Nucleus accumbens (tissue), 56 donors: Measurements from ENCODE around the gene FIBCD1.

ENCODE experiments used
- DNase-seq, 56 donors: peaks; one replicate each; lab custom pipeline; 2025; lab: John Stamatoyannopoulos, UW

The FIBCD1 gene

GRCh38 chr9:130938652-130939404 is at the start of gene FIBCD1:
TSS of gene FIBCD1 (minus strand) at chr9:130939247. CDS start at chr9:130938607, 640 bp downstream.
- peak in 2 of 56 donors; percentile 4 to 15 for DNase-seq

GRCh38 chr9:130988400-130988747 is 49.3 kb upstream of the FIBCD1 start:
- DNase-seq, result no peak

- no peak for DNase-seq
Measured at GRCh38 chr9:130987738-130988399, 48.8 kb upstream of the FIBCD1 start.

GRCh38 chr9:130987054-130987453 is 48.0 kb upstream of the FIBCD1 start:
- no peak for DNase-seq

GRCh38 chr9:130986356-130986965 is 47.4 kb upstream of the FIBCD1 start:
- no peak for DNase-seq

- DNase-seq, result no peak
Measured at GRCh38 chr9:130985606-130986162, 46.6 kb upstream of the FIBCD1 start.

- no peak for DNase-seq
Measured at GRCh38 chr9:130985029-130985428, 46.0 kb upstream of the FIBCD1 start.

GRCh38 chr9:130984521-130984920 is 45.5 kb upstream of the FIBCD1 start:
- DNase-seq, result no peak

- DNase-seq, result no peak
Measured at GRCh38 chr9:130983970-130984369, 44.9 kb upstream of the FIBCD1 start.

GRCh38 chr9:130983359-130983670 is 44.3 kb upstream of the FIBCD1 start:
- no peak for DNase-seq

GRCh38 chr9:130982636-130983358 is 43.8 kb upstream of the FIBCD1 start:
- no peak for DNase-seq

GRCh38 chr9:130981756-130982137 is 42.7 kb upstream of the FIBCD1 start:
- no peak for DNase-seq

GRCh38 chr9:130981002-130981755 is 42.1 kb upstream of the FIBCD1 start:
- DNase-seq, result no peak

- DNase-seq, result no peak
Measured at GRCh38 chr9:130980526-130980925, 41.5 kb upstream of the FIBCD1 start.

- no peak for DNase-seq
Measured at GRCh38 chr9:130979591-130980385, 40.7 kb upstream of the FIBCD1 start.

- no peak for DNase-seq
Measured at GRCh38 chr9:130977811-130978221, 38.8 kb upstream of the FIBCD1 start.

GRCh38 chr9:130975932-130976841 is 37.1 kb upstream of the FIBCD1 start:
- DNase-seq, result no peak

GRCh38 chr9:130975156-130975555 is 36.1 kb upstream of the FIBCD1 start:
- no peak for DNase-seq
